GM06990 (cell line): Measurements from ENCODE around the gene TBC1D22A.

Source experiments
- DNase-seq: peaks from one replicate; pipeline ENCODE4 v3.0.0-alpha.2; 2011; ENCODE audit not compliant: insufficient read length; ENCODE audit errors: extremely low read depth
- H3K27me3 ChIP-seq: replicated peaks from 2 replicates; pipeline ENCODE4 v1.6.0; 2011; ENCODE audit warnings: low read length; ENCODE audit not compliant: control insufficient read depth, insufficient read depth
- H3K36me3 ChIP-seq: 2 replicates; pipeline ENCODE4 v1.5.1; 2011; ENCODE audit warnings: low read length; ENCODE audit not compliant: control insufficient read depth, insufficient read depth
- H3K4me3 ChIP-seq: replicated peaks from 2 replicates; pipeline ENCODE4 v1.5.1; 2011; ENCODE audit warnings: low read depth, mild to moderate bottlenecking, control low read depth, low read length
- TF ChIP-seq, protein P1 (sequence below): IDR thresholded peaks from 2 replicates; pipeline ENCODE4 v1.5.1; 2011; ENCODE audit warnings: low read length, control low read depth, mild to moderate bottlenecking, inconsistent platforms; ENCODE audit not compliant: insufficient read depth, poor library complexity, severe bottlenecking

The TBC1D22A gene

DNA sequence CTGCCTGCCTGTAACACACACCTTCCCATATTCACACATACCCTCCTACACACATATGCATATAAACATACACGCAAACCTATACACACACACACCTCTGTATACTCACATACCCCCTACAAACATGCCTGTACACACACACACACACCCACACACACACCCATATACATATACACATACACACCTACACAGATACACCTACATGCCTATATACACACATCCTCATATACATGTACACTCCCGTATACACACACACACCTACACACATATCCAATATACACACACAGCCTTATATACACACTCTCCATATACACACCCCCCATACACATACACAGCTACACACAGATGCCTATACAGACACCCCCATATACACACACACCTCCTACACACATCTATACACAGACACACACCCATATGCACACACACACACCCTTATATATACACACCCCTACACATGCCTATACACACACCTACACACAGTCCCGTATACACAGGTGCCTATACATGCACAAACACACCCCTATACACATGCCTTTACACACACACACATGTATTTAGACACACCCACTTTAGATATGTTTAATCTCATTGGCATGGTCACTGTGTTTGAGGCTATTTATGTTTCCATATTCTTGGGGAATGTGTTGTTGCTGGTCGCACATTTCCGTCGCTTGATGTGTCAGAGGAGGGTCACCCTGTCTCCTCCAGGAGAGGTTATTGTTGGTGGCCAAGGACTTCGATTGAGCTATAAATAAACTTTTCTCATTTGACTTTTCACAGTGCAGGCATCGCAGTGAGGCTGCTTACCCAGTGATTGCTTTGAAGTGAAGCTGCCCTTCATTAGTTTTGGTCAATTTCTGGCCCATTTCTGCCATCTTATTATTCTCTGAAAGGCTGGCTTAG, 243.3 kb downstream of the TBC1D22A start:
- TF ChIP-seq, protein P1, sequence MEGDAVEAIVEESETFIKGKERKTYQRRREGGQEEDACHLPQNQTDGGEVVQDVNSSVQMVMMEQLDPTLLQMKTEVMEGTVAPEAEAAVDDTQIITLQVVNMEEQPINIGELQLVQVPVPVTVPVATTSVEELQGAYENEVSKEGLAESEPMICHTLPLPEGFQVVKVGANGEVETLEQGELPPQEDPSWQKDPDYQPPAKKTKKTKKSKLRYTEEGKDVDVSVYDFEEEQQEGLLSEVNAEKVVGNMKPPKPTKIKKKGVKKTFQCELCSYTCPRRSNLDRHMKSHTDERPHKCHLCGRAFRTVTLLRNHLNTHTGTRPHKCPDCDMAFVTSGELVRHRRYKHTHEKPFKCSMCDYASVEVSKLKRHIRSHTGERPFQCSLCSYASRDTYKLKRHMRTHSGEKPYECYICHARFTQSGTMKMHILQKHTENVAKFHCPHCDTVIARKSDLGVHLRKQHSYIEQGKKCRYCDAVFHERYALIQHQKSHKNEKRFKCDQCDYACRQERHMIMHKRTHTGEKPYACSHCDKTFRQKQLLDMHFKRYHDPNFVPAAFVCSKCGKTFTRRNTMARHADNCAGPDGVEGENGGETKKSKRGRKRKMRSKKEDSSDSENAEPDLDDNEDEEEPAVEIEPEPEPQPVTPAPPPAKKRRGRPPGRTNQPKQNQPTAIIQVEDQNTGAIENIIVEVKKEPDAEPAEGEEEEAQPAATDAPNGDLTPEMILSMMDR = no peak
- no peaks in the 10 kb centered on the region for H3K27me3 ChIP-seq
- no peak for DNase-seq
- no peak overlapping the region for H3K4me3 ChIP-seq
- peaks cover 12% of the 10 kb centered on the region for H3K36me3 ChIP-seq

DNA sequence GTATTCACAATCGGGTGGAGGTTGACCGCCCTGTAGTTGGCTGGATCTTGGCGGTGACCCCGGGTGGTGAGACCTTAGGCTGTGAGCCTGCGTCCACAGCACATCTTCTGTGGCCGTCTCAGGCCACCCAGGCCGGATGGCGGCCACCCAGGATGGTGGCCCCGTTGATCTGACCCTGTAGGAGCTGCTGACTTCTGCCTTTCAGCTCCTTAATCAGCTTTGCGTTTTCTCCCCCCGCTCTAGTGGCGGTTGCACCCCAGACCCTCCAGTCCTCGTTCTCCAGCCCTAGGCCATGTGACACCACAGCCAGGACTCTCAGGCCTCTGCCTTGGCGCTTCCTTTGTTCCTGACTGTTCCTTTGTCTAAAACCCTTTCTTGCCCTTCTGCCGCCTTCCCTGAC, 244.0 kb downstream of the TBC1D22A start:
- Histone ChIP-seq H3K4me3 (no peak overlapping the region), H3K36me3 (peaks cover 12% of the 10 kb centered on the region), H3K27me3 (no peaks in the 10 kb centered on the region)
- DNase-seq = no peak
- TF ChIP-seq, protein P1 = no peak

DNA sequence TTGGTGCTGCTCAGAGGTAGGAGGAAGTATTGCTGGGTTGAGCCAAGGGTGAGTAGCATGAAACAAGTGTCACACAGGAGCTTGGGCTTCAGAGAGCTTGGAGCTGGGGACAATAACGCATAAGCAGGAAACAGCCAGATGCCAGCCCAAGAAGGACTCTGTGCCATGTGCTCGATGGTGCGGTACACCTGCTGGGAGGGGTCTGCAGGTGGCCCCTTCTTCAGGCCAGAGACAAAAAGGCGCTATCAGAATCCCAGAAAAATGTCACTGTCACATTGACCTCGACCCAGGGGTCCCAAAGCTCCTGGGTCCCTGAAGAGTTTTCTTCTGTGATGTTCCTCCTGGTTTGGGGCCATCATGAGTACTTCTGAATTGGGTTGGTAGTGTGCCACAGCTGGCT, 244.4 kb downstream of the TBC1D22A start:
- H3K4me3 ChIP-seq = no peak overlapping the region
- H3K27me3 ChIP-seq = no peaks in the 10 kb centered on the region
- DNase-seq = no peak
- TF ChIP-seq, protein P1 = no peak
- peaks cover 12% of the 10 kb centered on the region for H3K36me3 ChIP-seq

DNA sequence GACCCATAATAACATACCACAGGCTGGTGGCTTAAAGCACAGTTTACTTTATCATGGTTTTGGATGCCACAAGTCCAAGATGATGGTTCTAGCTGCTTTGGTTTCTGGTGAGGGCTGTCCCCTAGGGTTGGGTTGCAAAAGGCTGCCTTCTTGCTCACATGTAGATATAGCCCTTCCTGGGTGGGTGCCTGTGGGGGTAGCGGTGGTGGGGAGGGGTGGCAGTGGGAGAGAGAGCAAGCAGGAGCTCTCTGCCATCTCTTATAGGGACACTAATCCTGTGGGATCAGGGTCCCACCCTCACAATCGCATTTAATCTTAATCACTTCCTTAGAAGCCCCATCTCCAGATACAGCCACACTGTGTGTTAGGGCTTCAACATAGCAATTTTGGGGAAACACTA, 245.0 kb downstream of the TBC1D22A start:
- TF ChIP-seq, protein P1 = no peak
- Histone ChIP-seq H3K27me3 (no peaks in the 10 kb centered on the region), H3K36me3 (peaks cover 12% of the 10 kb centered on the region), H3K4me3 (no peak overlapping the region)
- no peak for DNase-seq

DNA sequence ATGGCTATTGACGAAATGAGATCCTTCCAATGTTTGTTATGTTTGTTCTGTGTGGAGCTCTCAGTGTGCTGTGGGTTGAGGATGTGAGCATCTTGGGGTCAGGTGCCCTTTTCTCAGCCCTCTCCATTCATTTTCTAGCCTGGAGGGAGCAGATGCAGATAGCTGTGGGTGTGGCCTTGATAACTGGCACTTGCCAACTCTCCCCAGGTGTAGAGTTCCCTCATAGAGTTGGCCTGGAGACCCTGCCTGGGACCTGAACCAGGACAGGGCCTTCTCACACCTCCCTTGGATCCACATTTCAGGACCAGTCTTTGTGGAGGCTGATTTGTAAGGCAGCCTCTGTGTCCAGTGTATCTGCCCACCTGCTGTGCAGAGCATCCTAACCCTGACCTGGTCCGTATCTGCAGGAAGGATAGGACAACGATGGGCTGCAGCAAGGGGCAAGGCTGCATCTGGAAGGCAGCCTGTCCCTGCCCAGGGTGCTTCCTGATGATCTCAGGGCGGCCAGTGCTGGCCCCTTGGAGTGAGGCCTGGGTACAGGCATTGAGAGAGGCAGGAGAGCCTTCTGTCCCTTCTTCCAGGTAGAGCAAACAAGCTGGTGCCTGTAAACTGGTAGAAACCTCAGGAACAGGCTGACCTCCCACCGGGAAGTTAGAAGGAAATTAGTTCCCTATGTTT, 245.9 kb downstream of the TBC1D22A start:
- H3K4me3 ChIP-seq = no peak overlapping the region
- H3K27me3 ChIP-seq = no peaks in the 10 kb centered on the region
- peaks cover 15% of the 10 kb centered on the region for H3K36me3 ChIP-seq
- no peak for DNase-seq
- TF ChIP-seq, protein P1 = no peak
